ENCODE data around the gene DOCK10.

The DOCK10 gene

GRCh38 chr2:224958873-224959272 is 83.4 kb downstream of the DOCK10 start:
- Histone ChIP-seq H3K9ac (ENCODE audit: low read depth, low read length) (no peak overlapping the region), H3K9me3 (ENCODE audit: control insufficient read depth, insufficient read depth, low read length) (no peaks in the 10 kb centered on the region), H3K4me1 (ENCODE audit: control insufficient read depth, insufficient read depth, low read length) (no peaks in the 10 kb centered on the region), H3K27me3 (ENCODE audit: control insufficient read depth, insufficient read depth, low read length) (no peaks in the 10 kb centered on the region), H3K36me3 (ENCODE audit: control insufficient read depth, insufficient read depth, low read length) (no peaks in the 10 kb centered on the region), H3K27ac (ENCODE audit: low read depth, low read length) (no peak overlapping the region), H3K4me3 (ENCODE audit: low read depth, low read length) (no peak overlapping the region)

DNA sequence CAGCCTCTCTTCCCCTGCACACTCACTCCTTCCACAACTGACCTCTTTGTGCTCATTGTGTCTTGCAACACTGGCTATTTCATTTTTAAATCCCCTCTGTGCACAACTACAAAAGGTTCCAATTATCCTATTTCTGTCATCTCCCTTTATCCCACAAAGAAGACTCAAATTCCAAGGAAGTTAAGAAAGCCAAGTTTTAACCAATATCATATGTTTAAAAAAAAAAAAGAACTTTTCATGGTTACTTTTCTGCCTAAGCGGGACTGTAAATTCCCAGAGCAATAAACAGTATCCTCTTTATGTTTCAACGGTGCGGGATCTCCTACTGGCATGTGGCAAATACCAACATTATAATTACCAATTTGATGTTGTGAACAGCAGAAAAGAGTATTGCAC is 83.8 kb downstream of the DOCK10 start:
- no peak overlapping the region for H3K27ac ChIP-seq (ENCODE audit: low read depth, low read length)

DNA sequence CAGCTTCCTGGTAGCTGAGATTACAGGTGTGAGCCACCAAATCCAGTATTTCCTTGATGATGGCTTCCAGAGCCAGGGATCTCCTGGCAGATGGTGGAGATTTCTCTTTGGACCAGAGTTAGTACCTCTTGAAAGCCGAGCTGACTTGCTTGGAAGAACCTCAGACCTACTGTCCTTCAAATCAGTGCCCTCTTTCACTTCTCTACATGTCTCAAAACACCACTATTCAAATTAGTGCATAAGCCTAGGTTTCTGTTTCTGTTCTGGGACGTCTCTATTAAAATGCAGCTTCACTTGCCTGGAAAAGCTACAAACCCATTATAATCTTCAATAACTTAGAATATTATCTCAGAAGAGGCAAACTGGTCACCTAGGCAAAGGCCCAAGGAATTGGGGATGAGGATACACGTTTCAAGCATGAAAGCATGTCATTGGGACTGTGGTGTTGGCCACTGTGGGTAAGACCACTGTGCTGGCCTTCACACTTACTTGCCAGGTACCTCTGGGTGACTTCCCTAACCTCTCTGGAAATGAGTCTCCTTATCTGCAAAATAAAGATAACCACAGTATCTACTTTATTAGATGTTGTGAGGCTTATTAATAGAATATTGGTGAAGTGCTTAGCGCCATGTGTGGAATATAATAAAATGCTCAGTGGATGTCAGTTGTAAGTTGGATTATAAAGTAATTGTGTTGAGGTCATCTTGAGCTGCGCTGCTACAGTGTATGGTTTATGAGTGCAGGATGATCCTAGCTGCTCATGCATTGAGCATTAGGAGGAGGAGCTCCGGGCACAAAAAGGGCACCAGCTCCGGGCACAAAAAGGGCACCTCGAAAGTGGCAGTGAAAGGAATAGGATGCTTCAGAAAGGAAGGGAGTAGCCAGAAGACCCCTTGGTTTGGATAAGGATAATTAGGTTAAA is 84.5 kb downstream of the DOCK10 start:
- H3K9ac ChIP-seq (ENCODE audit: low read depth, low read length), result no peak overlapping the region
- no peaks in the 10 kb centered on the region for H3K36me3 ChIP-seq (ENCODE audit: control insufficient read depth, insufficient read depth, low read length)
- H3K9me3 ChIP-seq (ENCODE audit: control insufficient read depth, insufficient read depth, low read length), result no peaks in the 10 kb centered on the region
- H3K27me3 ChIP-seq (ENCODE audit: control insufficient read depth, insufficient read depth, low read length), result no peaks in the 10 kb centered on the region
- H3K4me3 ChIP-seq (ENCODE audit: low read depth, low read length), result no peak overlapping the region
- H3K27ac ChIP-seq (ENCODE audit: low read depth, low read length), result no peak overlapping the region
- no peaks in the 10 kb centered on the region for H3K4me1 ChIP-seq (ENCODE audit: control insufficient read depth, insufficient read depth, low read length)

More for the DNA sequence above, 83.8 kb downstream of the DOCK10 start:
- H3K9me3 ChIP-seq (ENCODE audit: control insufficient read depth, insufficient read depth, low read length), result no peaks in the 10 kb centered on the region
- H3K36me3 ChIP-seq (ENCODE audit: control insufficient read depth, insufficient read depth, low read length), result no peaks in the 10 kb centered on the region
- no peak overlapping the region for H3K9ac ChIP-seq (ENCODE audit: low read depth, low read length)
- no peaks in the 10 kb centered on the region for H3K4me1 ChIP-seq (ENCODE audit: control insufficient read depth, insufficient read depth, low read length)
- H3K27me3 ChIP-seq (ENCODE audit: control insufficient read depth, insufficient read depth, low read length), result no peaks in the 10 kb centered on the region
- H3K4me3 ChIP-seq (ENCODE audit: low read depth, low read length), result no peak overlapping the region

DNA sequence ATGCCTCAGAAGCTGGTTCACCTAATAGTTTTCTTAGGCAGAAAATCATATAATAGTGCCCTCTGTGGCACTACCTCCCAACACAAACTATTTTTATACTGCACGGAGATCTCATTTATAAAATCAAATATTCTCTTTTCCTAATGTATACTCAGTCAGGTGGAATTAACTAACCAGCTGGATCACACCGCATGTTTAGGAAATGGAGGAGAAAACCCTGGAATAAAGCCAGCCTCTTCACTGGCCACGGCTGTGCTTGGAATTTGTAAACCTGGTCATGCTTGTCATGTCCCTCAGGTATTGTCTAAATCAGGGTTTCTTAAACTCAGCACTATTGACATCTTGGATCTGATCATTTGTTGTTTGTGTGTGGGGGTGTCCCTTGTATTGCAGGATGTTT is 85.6 kb downstream of the DOCK10 start:
- no peaks in the 10 kb centered on the region for H3K4me1 ChIP-seq (ENCODE audit: control insufficient read depth, insufficient read depth, low read length)

DNA sequence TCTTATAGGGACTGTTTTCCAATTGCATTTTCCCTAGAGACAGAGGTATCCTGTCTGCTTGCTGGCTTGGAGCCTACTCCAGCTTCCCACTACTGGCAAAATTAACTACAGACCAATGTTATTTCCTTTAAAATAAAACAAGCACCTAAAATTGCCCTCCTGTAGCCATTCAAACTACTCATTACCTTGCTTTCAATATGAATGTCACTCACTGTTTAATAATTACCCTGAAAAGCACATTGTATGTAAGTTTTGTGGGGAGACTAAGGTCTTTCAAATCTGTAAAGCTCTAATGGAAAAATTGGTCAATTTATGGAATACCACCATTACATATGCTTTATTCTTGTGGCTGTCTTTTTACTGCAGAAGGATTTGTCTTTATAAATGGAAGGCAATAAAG is 87.3 kb downstream of the DOCK10 start:
- Histone ChIP-seq H3K27ac (ENCODE audit: low read depth, low read length) (no peak overlapping the region), H3K36me3 (ENCODE audit: control insufficient read depth, insufficient read depth, low read length) (no peaks in the 10 kb centered on the region), H3K4me1 (ENCODE audit: control insufficient read depth, insufficient read depth, low read length) (no peaks in the 10 kb centered on the region), H3K9me3 (ENCODE audit: control insufficient read depth, insufficient read depth, low read length) (no peaks in the 10 kb centered on the region), H3K27me3 (ENCODE audit: control insufficient read depth, insufficient read depth, low read length) (no peaks in the 10 kb centered on the region), H3K9ac (ENCODE audit: low read depth, low read length) (no peak overlapping the region), H3K4me3 (ENCODE audit: low read depth, low read length) (no peak overlapping the region)

More for the DNA sequence above, 85.6 kb downstream of the DOCK10 start:
- Histone ChIP-seq H3K27ac (ENCODE audit: low read depth, low read length) (no peak overlapping the region), H3K27me3 (ENCODE audit: control insufficient read depth, insufficient read depth, low read length) (no peaks in the 10 kb centered on the region), H3K9ac (ENCODE audit: low read depth, low read length) (no peak overlapping the region), H3K9me3 (ENCODE audit: control insufficient read depth, insufficient read depth, low read length) (no peaks in the 10 kb centered on the region), H3K36me3 (ENCODE audit: control insufficient read depth, insufficient read depth, low read length) (no peaks in the 10 kb centered on the region), H3K4me3 (ENCODE audit: low read depth, low read length) (no peak overlapping the region)

DNA sequence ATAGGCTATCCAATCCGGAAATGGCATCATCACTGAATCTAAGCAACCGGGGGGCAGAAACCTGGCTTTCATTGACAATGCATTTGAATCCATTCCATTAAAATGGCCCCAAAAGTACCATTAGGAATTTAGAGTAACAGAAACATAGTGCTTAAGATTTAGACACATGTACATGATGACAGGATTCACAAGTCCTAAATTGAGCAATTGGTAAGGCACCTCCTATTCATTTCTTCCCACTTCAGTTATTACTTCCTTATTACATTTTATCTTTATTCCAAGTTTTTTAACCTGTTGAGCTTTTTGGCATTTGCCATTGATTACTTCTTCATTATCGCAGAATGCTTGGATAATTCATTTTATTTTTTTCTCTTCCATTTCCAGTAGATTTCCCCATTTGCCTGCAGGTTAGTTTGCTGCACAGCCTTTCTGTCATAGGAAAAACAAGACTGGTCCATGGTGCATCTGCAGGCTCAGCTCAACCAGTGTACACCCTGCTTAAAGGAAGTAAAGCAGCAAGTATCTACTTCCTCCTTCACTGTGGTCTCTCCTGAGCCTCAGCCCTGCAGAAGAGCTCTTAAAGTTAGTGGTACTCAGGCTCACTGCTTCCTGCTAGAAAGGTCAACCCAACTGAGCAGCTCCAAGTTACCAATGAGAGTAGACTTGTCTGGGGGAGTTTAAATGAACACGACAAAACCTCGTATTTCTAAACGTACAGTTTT is 89.2 kb downstream of the DOCK10 start:
- Histone ChIP-seq H3K4me1 (ENCODE audit: control insufficient read depth, insufficient read depth, low read length) (no peaks in the 10 kb centered on the region), H3K4me3 (ENCODE audit: low read depth, low read length) (no peak overlapping the region), H3K27ac (ENCODE audit: low read depth, low read length) (no peak overlapping the region)

GRCh38 chr2:224951723-224952481 is 90.4 kb downstream of the DOCK10 start:
- Histone ChIP-seq H3K9me3 (ENCODE audit: control insufficient read depth, insufficient read depth, low read length) (no peaks in the 10 kb centered on the region), H3K36me3 (ENCODE audit: control insufficient read depth, insufficient read depth, low read length) (no peaks in the 10 kb centered on the region), H3K27ac (ENCODE audit: low read depth, low read length) (no peak overlapping the region), H3K4me1 (ENCODE audit: control insufficient read depth, insufficient read depth, low read length) (no peaks in the 10 kb centered on the region), H3K4me3 (ENCODE audit: low read depth, low read length) (no peak overlapping the region), H3K27me3 (ENCODE audit: control insufficient read depth, insufficient read depth, low read length) (no peaks in the 10 kb centered on the region), H3K9ac (ENCODE audit: low read depth, low read length) (no peak overlapping the region)

More for the DNA sequence above, 89.2 kb downstream of the DOCK10 start:
- no peak overlapping the region for H3K9ac ChIP-seq (ENCODE audit: low read depth, low read length)
- H3K9me3 ChIP-seq (ENCODE audit: control insufficient read depth, insufficient read depth, low read length), result no peaks in the 10 kb centered on the region
- H3K27me3 ChIP-seq (ENCODE audit: control insufficient read depth, insufficient read depth, low read length), result no peaks in the 10 kb centered on the region
- H3K36me3 ChIP-seq (ENCODE audit: control insufficient read depth, insufficient read depth, low read length), result no peaks in the 10 kb centered on the region

- H3K4me3 ChIP-seq (ENCODE audit: low read depth, low read length), result no peak overlapping the region
- H3K4me1 ChIP-seq (ENCODE audit: control insufficient read depth, insufficient read depth, low read length), result peaks cover 10% of the 10 kb centered on the region; the same call in 1 of the 2 replicates
- H3K9ac ChIP-seq (ENCODE audit: low read depth, low read length), result no peak overlapping the region
- H3K36me3 ChIP-seq (ENCODE audit: control insufficient read depth, insufficient read depth, low read length), result no peaks in the 10 kb centered on the region
- no peaks in the 10 kb centered on the region for H3K9me3 ChIP-seq (ENCODE audit: control insufficient read depth, insufficient read depth, low read length)
- no peak overlapping the region for H3K27ac ChIP-seq (ENCODE audit: low read depth, low read length)
- no peaks in the 10 kb centered on the region for H3K27me3 ChIP-seq (ENCODE audit: control insufficient read depth, insufficient read depth, low read length)
Measured at GRCh38 chr2:224948859-224949258, 93.4 kb downstream of the DOCK10 start.

DNA sequence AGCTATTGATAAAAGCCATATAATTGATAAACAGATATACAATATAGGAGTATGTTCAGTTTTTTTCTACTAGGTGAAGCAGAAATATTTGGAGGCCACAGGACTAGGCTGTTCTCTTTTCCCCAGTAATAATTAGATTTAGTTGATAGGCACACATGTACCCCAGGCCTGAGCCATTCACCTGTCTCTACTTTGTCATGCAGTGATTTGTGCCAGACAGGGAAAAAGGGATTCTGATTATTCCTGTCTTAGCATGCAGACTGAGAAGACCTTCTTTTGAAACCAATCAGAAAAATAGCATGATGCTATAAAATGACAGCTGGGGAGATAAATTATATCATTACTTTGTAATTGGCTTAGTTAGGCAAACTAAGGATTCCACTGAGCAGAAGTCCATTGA is 94.3 kb downstream of the DOCK10 start:
- H3K27me3 ChIP-seq (ENCODE audit: control insufficient read depth, insufficient read depth, low read length), result no peaks in the 10 kb centered on the region
- no peak overlapping the region for H3K4me3 ChIP-seq (ENCODE audit: low read depth, low read length)
- H3K27ac ChIP-seq (ENCODE audit: low read depth, low read length), result no peak overlapping the region
- H3K9ac ChIP-seq (ENCODE audit: low read depth, low read length), result no peak overlapping the region
- H3K36me3 ChIP-seq (ENCODE audit: control insufficient read depth, insufficient read depth, low read length), result no peaks in the 10 kb centered on the region
- H3K4me1 ChIP-seq (ENCODE audit: control insufficient read depth, insufficient read depth, low read length), result peaks cover 10% of the 10 kb centered on the region; the same call in 1 of the 2 replicates
- no peaks in the 10 kb centered on the region for H3K9me3 ChIP-seq (ENCODE audit: control insufficient read depth, insufficient read depth, low read length)

DNA sequence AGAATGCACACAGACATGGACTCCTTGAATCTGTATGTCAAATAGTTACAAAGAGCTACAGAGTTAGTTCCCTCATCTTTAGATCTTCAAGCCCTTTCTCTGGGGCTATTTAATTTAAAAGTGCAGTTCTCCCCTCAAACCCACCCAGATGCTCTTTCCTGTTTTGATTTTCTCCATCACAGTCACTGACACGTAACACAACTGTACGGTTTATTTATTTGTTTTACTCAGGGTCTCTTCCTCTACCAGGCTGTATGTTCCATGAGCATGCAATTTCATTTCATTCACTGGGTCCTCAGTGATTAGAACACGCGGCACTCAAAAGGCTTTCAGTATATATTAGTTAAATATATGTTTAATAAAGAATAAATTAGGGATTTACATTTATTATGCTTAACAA is 94.7 kb downstream of the DOCK10 start:
- H3K9ac ChIP-seq (ENCODE audit: low read depth, low read length), result no peak overlapping the region
- no peak overlapping the region for H3K4me3 ChIP-seq (ENCODE audit: low read depth, low read length)

More for the DNA sequence above, 94.7 kb downstream of the DOCK10 start:
- Histone ChIP-seq H3K4me1 (ENCODE audit: control insufficient read depth, insufficient read depth, low read length) (peaks cover 10% of the 10 kb centered on the region; the same call in 1 of the 2 replicates), H3K36me3 (ENCODE audit: control insufficient read depth, insufficient read depth, low read length) (no peaks in the 10 kb centered on the region), H3K27ac (ENCODE audit: low read depth, low read length) (no peak overlapping the region), H3K27me3 (ENCODE audit: control insufficient read depth, insufficient read depth, low read length) (no peaks in the 10 kb centered on the region), H3K9me3 (ENCODE audit: control insufficient read depth, insufficient read depth, low read length) (no peaks in the 10 kb centered on the region)
